NCI-H1694 treated with DMSO at 0.1 percent for 48 hours (cell line): Measurements from ENCODE around the gene AGBL1.

Experiments
- DNase-seq: peaks from one replicate; lab custom pipeline; 2025; lab: John Stamatoyannopoulos, UW

Gene AGBL1

GRCh38 chr15:86935841-86936240, 856.2 kb downstream of the AGBL1 start:
- DNase-seq, result no peak

DNA sequence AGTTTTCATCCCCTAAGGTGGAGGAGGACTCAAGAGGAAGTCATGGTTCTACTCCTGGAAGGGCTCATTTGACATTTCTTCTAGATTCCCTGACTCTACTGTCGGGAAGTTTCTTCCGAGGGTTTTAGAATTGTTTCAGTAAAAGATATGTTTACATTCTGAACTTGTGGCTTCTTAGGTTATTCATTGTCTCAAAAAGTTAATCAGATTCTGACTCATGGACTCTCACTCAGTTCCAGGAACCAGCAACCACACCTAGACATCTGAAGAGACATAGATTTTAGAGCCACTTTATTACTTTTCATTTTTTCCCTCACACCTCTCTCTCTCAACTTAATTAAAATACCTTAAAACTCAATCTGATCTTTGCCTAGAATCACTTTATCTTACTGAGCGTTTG, 862.6 kb downstream of the AGBL1 start:
- no peak for DNase-seq

DNA sequence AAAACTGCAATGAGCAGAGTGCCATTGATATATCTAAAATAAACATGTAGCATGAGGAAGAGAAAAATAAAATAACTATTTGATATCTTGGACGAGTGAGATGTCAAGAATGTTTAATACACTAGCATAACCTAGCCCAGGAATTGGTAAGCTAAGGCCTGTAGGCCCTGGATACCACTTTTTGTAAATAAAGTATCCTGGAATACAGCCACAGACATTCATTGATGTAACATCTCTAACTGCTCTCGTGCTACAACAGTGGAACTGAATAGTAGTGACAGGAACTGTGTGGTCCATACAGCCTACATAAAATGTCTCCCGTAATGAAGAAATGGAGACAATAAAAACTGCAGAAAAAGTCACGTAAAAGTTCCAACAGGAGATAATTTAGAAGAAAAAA, 869.0 kb downstream of the AGBL1 start:
- no peak for DNase-seq

DNA sequence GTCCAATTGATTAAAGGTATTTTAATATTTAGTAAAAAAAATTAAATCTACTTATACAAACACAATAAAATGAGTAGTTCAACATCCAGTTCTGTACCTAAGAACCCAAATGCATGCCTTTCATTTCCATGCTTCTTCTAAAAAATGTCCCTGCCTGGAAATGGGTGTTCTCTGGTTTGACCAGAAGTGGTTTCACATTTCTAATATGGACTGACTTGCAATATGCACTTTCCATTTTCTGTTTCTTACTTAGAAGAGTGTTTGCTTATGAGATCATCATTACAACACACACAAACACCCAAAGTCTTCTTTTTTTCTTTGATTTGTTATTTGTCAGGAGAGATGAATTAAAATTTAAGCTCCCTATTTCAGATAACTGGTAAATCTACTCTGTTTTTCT, 879.6 kb downstream of the AGBL1 start:
- DNase-seq, result no peak

GRCh38 chr15:86961669-86962068, 882.0 kb downstream of the AGBL1 start:
- no peak for DNase-seq

DNA sequence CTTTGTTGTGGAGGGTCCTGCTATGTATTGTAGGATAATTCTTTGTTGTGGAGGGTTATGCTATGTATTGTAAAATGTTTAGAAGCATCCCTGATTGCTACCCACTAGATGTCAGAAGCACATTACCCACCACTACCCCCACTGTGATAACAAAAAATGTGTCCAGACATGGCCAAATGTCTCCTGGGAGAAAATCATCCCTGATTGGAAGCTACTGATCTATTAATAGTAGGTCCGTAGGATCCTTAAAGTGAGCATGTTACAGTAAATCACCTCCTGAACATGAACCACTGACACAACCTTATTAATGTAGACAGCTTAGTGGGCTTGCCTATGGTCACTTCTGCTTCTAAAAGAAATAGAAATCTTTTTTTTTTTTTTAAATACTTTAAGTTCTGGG, 884.6 kb downstream of the AGBL1 start:
- no peak for DNase-seq

DNA sequence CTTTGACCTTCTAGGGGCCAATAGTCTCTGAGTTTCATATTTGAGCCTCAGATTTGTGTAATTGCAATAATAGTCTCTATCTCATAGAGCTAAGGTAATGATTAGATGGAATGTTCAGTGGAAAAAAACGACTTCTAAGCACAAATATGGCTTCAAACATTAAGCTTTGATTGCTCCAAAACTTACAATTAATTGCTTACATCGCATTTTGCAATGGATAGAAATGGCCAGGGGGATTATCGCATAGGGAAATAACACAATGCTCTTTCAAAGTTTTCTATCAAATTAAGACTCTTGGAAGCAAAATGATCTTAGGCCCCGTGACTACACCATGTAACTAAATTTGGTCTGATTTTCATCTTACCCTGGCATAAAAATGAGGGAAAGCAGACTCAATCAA, 888.6 kb downstream of the AGBL1 start:
- no peak for DNase-seq

DNA sequence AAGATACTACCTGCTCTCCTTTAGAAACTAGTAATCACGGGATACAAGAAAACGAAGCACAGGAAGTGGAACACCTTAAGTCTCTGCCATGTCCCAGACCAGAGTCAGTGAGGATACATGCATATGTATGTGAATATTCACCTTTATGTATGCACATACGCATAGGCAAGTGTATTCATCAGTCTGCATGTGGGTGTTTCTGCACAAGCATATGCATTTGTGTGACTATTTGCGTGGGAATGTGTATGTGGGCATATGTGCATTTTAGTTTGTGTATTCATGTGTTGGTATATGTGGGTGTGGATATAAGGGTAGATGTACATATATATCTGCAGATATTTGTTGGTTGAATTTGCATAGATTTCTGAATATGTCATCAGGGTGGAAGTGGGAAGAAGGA, 889.7 kb downstream of the AGBL1 start:
- no peak for DNase-seq

DNA sequence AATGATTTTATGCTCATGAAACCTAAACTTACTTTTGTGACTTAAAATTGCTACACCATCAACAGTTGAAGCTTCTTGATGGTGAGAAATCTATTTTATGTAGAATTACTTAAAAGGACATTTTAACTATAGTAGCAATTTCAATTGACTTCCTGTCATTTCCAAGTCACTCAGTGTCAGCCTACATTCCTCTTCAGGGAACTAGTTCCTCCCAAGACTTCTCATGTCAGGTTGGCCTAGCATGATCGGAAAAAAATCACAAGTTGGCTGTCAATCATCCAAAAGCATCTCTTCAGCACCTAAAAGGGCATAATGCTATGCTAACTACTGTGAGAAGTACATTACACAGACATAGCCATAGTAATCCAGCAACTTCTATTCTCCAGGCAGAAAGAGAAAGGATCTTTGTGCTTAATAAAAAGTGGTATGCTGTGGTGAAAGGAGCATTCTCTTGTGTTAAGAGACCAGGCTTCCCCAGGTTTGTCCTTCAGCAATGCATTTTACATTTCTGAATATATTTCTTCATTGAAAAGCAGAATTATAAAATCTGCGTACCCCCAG, 893.7 kb downstream of the AGBL1 start:
- DNase-seq, result no peak

- no peak for DNase-seq
Measured at GRCh38 chr15:86988033-86988432, 908.4 kb downstream of the AGBL1 start.

GRCh38 chr15:87021751-87022150, 942.1 kb downstream of the AGBL1 start:
- DNase-seq, result no peak

DNA sequence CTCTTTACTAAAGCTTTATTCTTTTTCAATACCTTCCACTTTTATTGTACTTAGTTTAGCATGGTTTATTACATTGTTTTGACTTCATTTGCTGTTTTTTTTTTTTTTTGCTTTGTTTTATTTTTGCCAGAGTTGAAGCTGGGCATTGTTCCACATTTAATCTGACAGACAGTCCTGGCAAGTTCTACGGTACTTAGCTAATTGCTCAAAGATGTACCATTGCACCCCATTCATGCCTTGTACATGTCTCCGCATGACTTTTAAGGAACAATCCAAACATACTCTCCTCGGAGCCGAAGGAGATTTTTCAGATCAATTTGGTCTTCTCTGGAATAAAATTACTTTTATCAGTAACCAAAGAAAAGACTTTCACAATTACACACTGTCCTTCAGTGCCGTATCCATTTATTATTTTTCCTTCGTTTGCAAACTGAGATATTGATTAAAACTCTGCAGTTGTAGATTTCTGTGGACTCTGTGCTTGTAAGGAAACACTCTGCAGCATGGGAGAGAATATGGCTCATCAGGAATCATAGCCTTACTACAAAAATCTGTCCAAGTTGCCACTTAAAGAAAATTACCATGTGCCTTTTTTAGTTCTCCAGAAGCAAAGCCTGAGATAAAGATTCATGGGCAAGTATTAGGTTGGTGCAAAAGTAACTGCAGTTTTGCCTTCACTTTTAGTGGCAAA, 952.0 kb downstream of the AGBL1 start:
- DNase-seq, result no peak

DNA sequence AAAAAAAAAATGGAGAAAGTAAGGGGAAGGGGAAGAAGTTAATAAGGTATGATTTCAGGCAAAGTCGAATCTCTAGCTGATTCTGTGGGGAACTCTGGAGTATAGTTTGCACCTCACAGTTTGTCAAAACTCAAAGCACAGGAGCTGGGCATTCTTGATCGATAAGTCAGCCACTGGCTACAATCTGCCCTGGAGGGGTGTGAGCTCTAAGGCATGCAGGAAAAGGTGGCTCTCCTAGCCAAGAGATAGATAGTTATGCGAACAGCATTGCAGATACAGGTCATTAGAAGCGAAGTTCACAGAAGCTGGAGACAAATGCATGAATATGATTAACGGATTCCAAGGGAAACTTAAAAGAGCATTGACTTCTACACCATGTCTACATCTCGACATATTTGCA, 952.6 kb downstream of the AGBL1 start:
- no peak for DNase-seq

GRCh38 chr15:87033056-87033455, 953.4 kb downstream of the AGBL1 start:
- DNase-seq, result no peak

DNA sequence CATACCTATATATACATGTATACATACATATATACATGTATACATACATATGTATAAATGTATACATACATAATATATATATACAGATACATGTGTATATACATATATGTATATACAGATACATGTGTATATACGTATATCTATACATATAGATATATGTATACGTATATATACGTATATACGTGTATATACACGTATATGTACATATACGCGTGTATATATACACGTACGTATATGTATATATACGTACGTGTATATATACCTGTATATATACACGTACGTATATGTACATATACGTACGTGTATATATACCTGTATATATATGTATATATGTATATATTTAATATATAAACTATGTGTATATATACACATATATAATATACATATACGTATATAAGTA, 955.2 kb downstream of the AGBL1 start:
- no peak for DNase-seq

DNA sequence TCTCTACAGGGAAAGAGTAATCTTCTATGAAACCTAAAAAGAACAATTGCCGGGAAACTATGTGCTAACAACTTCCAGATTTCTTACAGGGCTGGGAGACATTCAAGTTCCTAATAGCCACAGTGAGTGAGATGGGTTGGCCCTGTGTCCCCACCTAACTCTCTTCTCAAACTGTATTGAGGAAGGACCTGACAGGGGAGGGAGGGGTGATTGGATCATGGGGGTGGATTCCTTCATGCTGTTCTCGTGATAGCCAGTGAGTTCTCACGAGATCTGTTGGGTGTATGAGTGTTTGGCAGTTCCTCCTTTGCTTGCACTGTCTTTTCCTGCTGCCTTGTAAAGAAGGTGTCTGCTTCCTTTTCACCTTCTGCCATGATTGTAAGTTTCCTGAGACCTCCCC, 958.7 kb downstream of the AGBL1 start:
- DNase-seq, result no peak

GRCh38 chr15:87042619-87043018, 962.9 kb downstream of the AGBL1 start:
- peak; percentile 2 for DNase-seq

GRCh38 chr15:87045746-87046145, 966.1 kb downstream of the AGBL1 start:
- DNase-seq, result no peak

DNA sequence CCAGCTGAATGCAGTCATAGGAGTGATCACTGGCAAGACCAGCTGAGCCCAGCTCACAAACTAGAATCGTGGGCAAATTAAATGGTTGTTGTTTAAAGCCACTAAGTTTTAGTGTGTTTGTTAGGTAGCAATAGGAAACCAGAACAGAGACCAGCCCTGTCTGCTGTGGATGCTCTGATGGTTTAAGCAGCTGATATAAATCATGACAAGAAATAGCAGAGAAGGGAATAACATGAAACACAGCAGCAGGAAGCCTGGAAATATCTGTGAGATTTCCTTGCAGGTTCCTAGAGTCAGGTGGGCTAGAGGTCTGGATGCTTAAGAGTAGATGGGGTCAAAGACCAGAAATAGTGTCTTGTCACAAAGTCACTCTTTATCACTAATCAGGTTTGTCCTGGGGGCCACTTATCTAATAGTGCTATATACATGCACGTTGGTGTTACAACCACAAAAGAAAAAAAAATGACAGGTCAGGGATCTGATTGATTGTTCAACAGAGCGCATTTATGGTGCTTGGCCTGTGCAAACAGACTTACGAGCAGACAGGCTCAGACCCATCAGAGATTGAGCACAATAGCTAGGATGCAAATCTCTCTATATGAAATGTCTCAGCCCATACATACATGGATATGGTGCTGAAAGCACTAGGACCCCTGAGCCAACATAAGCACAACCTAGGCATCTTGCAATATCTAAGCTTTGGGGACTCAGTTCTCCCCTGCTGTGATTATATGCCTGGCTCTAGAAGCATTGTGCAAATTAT, 967.7 kb downstream of the AGBL1 start:
- DNase-seq, result no peak
